IMR-90 (cell line): ENCODE measurements around the gene CABP2. TPM values are rescaled to one million over a fixed set of nuclear protein-coding genes. Genes with fewer than 3 reads are reported as not detected.

Source experiments
- ATAC-seq: fragments of 200-7000 bp; cut with Tn5 transposase; 2 replicates; pipeline ENCODE4 v1.9.1; 2020; ENCODE audit warnings: low read depth, mild to moderate bottlenecking, moderate library complexity
- BruUV-seq: library from RNA; stranded (reverse); fragments of 400-500 nt; replicated peaks from 2 replicates; lab custom pipeline; 2021; lab: Mats Ljungman, UMichigan
- CTCF ChIA-PET: fragments of 300-600 bp; formaldehyde crosslinking; extraction: SDS; loops from one replicate; lab custom pipeline; 2021; ENCODE audit warnings: antibody characterized with exemption; lab: Yijun Ruan, JAX
- POLR2A ChIA-PET: fragments of 300-600 bp; sonication (Branson Sonifier 250); formaldehyde crosslinking; loops from one replicate; lab custom pipeline; 2022; ENCODE audit warnings: antibody characterized with exemption; ENCODE audit not compliant: unreplicated experiment; lab: Charles Lee
- DNase-seq: peaks from one replicate; pipeline ENCODE4 v3.0.0; 2013
- H2AFZ ChIP-seq: replicated peaks from 2 replicates; pipeline ENCODE3; 2013; ENCODE audit warnings: low read length, mild to moderate bottlenecking; ENCODE audit not compliant: poor library complexity
- H2AK5ac ChIP-seq: 2 replicates; pipeline ENCODE4 v1.6.1; 2013; ENCODE audit warnings: low read depth, low read length, inconsistent platforms
- H2AK9ac ChIP-seq: replicated peaks from 2 replicates; pipeline ENCODE3; 2013; ENCODE audit warnings: mild to moderate bottlenecking, low read depth, low read length, moderate library complexity; ENCODE audit not compliant: poor library complexity
- H2BK120ac ChIP-seq: 2 replicates; pipeline ENCODE4 v1.6.1; 2013; ENCODE audit warnings: low read depth, low read length, inconsistent platforms
- H2BK15ac ChIP-seq: 3 replicates; pipeline ENCODE4 v1.6.1; 2013; ENCODE audit warnings: low read depth, low read length, inconsistent platforms
- H2BK20ac ChIP-seq: 2 replicates; pipeline ENCODE4 v1.6.1; 2013; ENCODE audit warnings: low read depth, mild to moderate bottlenecking, inconsistent platforms, low read length, moderate library complexity
- H2BK5ac ChIP-seq: 2 replicates; pipeline ENCODE4 v1.6.1; 2013; ENCODE audit warnings: mild to moderate bottlenecking, low read depth, low read length, inconsistent platforms; ENCODE audit not compliant: poor library complexity, severe bottlenecking
- H3K14ac ChIP-seq: replicated peaks from 2 replicates; pipeline ENCODE4 v1.6.1; 2013; ENCODE audit warnings: low read depth, low read length, inconsistent platforms
- H3K18ac ChIP-seq: 2 replicates; pipeline ENCODE4 v1.6.1; 2013; ENCODE audit warnings: low read depth, low read length, control low read depth
- H3K23ac ChIP-seq: 2 replicates; pipeline ENCODE4 v1.6.1; 2013; ENCODE audit warnings: low read depth, low read length, inconsistent platforms
- H3K27ac ChIP-seq: 2 replicates; pipeline ENCODE4 v1.5.1; 2013; ENCODE audit warnings: mild to moderate bottlenecking, control low read depth, low read length; ENCODE audit not compliant: insufficient read depth
- H3K27me3 ChIP-seq: 2 replicates; pipeline ENCODE4 v1.6.1; 2013; ENCODE audit warnings: low read length; ENCODE audit not compliant: control insufficient read depth, insufficient read depth
- H3K36me3 ChIP-seq: 2 replicates; pipeline ENCODE4 v1.6.1; 2013; ENCODE audit warnings: low read length, mixed read lengths; ENCODE audit not compliant: control insufficient read depth, insufficient read depth
- H3K4ac ChIP-seq: 2 replicates; pipeline ENCODE4 v1.6.1; 2013; ENCODE audit warnings: low read depth, low read length, inconsistent platforms
- H3K4me1 ChIP-seq: 2 replicates; pipeline ENCODE4 v1.6.1; 2013; ENCODE audit warnings: low read length, mixed read lengths; ENCODE audit not compliant: control insufficient read depth, insufficient read depth
- H3K4me2 ChIP-seq: 2 replicates; pipeline ENCODE4 v1.6.1; 2013; ENCODE audit warnings: low read depth, mild to moderate bottlenecking, control low read depth, low read length, moderate library complexity
- H3K4me3 ChIP-seq: 2 replicates; pipeline ENCODE4 v1.5.1; 2013; ENCODE audit warnings: low read depth, mild to moderate bottlenecking, control low read depth, low read length, moderate library complexity; ENCODE audit not compliant: insufficient read depth
- H3K56ac ChIP-seq: 2 replicates; pipeline ENCODE4 v1.6.1; 2013; ENCODE audit warnings: low read length, inconsistent platforms; ENCODE audit not compliant: insufficient read depth; ENCODE audit errors: extremely low read depth
- H3K79me1 ChIP-seq, 2 experiments: 2 replicates each; pipeline ENCODE4 v1.6.1; 2013; ENCODE audit warnings: low read length in 2 of 2, inconsistent platforms in 1 of 2, low read depth in 1 of 2
- H3K9ac ChIP-seq: 2 replicates; pipeline ENCODE4 v1.6.1; 2013; ENCODE audit warnings: low read depth, low read length, control low read depth
- H3K9me1 ChIP-seq: 2 replicates; pipeline ENCODE4 v1.6.1; 2013; ENCODE audit warnings: low read length, inconsistent platforms; ENCODE audit not compliant: insufficient read depth
- H3K9me3 ChIP-seq: 2 replicates; pipeline ENCODE4 v1.6.1; 2013; ENCODE audit warnings: low read length; ENCODE audit not compliant: control insufficient read depth, insufficient read depth
- H4K20me1 ChIP-seq: 2 replicates; pipeline ENCODE4 v1.6.1; 2013; ENCODE audit warnings: low read length, inconsistent platforms; ENCODE audit not compliant: insufficient read depth
- H4K5ac ChIP-seq: 2 replicates; pipeline ENCODE4 v1.6.1; 2013; ENCODE audit warnings: mild to moderate bottlenecking, low read depth, low read length, control low read depth
- H4K8ac ChIP-seq, 2 experiments: 2 replicates each; pipeline ENCODE4 v1.6.1; 2013; ENCODE audit warnings: low read depth in 2 of 2, low read length in 2 of 2, control low read depth in 1 of 2, inconsistent platforms in 1 of 2
- H4K91ac ChIP-seq: 2 replicates; pipeline ENCODE4 v1.6.1; 2013; ENCODE audit warnings: low read depth, low read length, inconsistent platforms; ENCODE audit not compliant: insufficient read depth
- BHLHE40 ChIP-seq: fragments of 150-350 bp; IDR thresholded peaks from 2 replicates; pipeline ENCODE4 v1.6.1; 2016; ENCODE audit warnings: mild to moderate bottlenecking, low read depth, low read length
- CEBPB ChIP-seq: IDR thresholded peaks from 2 replicates; pipeline ENCODE4 v1.6.1; 2012; ENCODE audit warnings: low read depth, low read length, improper control_type of control experiment
- CHD1 ChIP-seq: IDR thresholded peaks from 2 replicates; pipeline ENCODE4 v1.6.1; 2012; ENCODE audit warnings: low read depth, low read length, improper control_type of control experiment
- ELK1 ChIP-seq: fragments of 150-350 bp; IDR thresholded peaks from 2 replicates; pipeline ENCODE4 v1.6.1; 2016; ENCODE audit warnings: low read depth, mild to moderate bottlenecking, low read length, moderate library complexity, borderline replicate concordance
- FOS ChIP-seq: fragments of 150-350 bp; IDR thresholded peaks from 2 replicates; pipeline ENCODE4 v1.6.1; 2016; ENCODE audit warnings: low read depth, low read length
- MAFK ChIP-seq: IDR thresholded peaks from 2 replicates; pipeline ENCODE4 v1.6.1; 2012; ENCODE audit warnings: low read depth, low read length, improper control_type of control experiment
- MAZ ChIP-seq: IDR thresholded peaks from 2 replicates; pipeline ENCODE4 v1.6.1; 2012; ENCODE audit warnings: low read depth, mild to moderate bottlenecking, low read length, improper control_type of control experiment, moderate library complexity, borderline replicate concordance
- MXI1 ChIP-seq: IDR thresholded peaks from 2 replicates; pipeline ENCODE4 v1.6.1; 2012; ENCODE audit warnings: low read depth, mild to moderate bottlenecking, low read length, moderate library complexity, borderline replicate concordance
- NFE2L2 ChIP-seq: fragments of 150-350 bp; IDR thresholded peaks from 2 replicates; pipeline ENCODE4 v1.6.1; 2016; ENCODE audit warnings: low read depth, mild to moderate bottlenecking, low read length
- POLR2A ChIP-seq: IDR thresholded peaks from 2 replicates; pipeline ENCODE4 v1.6.1; 2012; ENCODE audit warnings: mild to moderate bottlenecking, low read depth, low read length
- RAD21 ChIP-seq: IDR thresholded peaks from 2 replicates; pipeline ENCODE4 v1.6.1; 2012; ENCODE audit warnings: low read length, improper control_type of control experiment
- RCOR1 ChIP-seq: IDR thresholded peaks from 2 replicates; pipeline ENCODE4 v1.6.1; 2012; ENCODE audit warnings: mild to moderate bottlenecking, low read length, improper control_type of control experiment; ENCODE audit not compliant: insufficient replicate concordance
- RFX5 ChIP-seq: IDR thresholded peaks from 2 replicates; pipeline ENCODE4 v1.8.0; 2012; ENCODE audit warnings: low read depth, mild to moderate bottlenecking, low read length, moderate library complexity
- WGBS, 2 experiments: methylation state at CpG; one replicate each; pipeline versions ENCODE4 v1.1.5 to v1.1.7; 2013; ENCODE audit warnings: missing lambda C conversion rate in 2 of 2; ENCODE audit not compliant: insufficient read length in 1 of 2; ENCODE audit errors: extremely low coverage in 2 of 2; 5-methylcytosine and 5-hydroxymethylcytosine counted together
- dilution Hi-C: fragments of 300-500 bp; cut with HindIII; formaldehyde crosslinking; loops from one replicate; pipeline ENCODE4 v1.14.3; 2018; ENCODE audit warnings: low sequenced_read_pairs; ENCODE audit not compliant: unreplicated experiment
- in situ Hi-C: fragments of 300-500 bp; cut with MboI; formaldehyde crosslinking; loops from 3 replicates; pipeline ENCODE4 v1.14.3; 2019; ENCODE audit warnings: low sequenced_read_pairs, inconsistent platforms, mixed read lengths
- intact Hi-C: fragments of 100-400 bp; cut with micrococcal nuclease; formaldehyde crosslinking; loops from 2 replicates; pipeline ENCODE4 v1.10.0; 2022
- polyA plus RNA-seq, 3 experiments: library from polyadenylated mRNA; depleted of rRNA; stranded (reverse); fragments of >200 nt; gene quantifications; 2 replicates each; pipeline ENCODE4 v1.2.3, GENCODE V29; 2012; ENCODE audit warnings: low replicate concordance in 1 of 3
- total RNA-seq: library from RNA; depleted of rRNA; stranded (reverse); fragments of >200 nt; gene quantifications from 2 replicates; pipeline ENCODE4 v1.2.3, GENCODE V29; 2012
- TF ChIP-seq, protein P1 (sequence below): conservative IDR thresholded peaks from 2 replicates; pipeline ENCODE4 v1.5.1; 2012; ENCODE audit warnings: mild to moderate bottlenecking, low read depth, low read length, improper control_type of control experiment

Gene CABP2
- total and polyA plus RNA-seq, 2 of the 4 experiments (the other 2 are of a cell fraction) = not detected

- H4K20me1 ChIP-seq = no peaks in the 10 kb centered on the region
- H3K79me1 ChIP-seq = no peaks in the 10 kb centered on the region
- no peak overlapping the region for H2BK120ac ChIP-seq
- H2AK9ac ChIP-seq = no peak overlapping the region
- ChIA-PET POLR2A (no interaction called here), CTCF (no interaction called here)
- no peak overlapping the region for H3K4me2 ChIP-seq
- intact Hi-C loops (no loop called here), in situ Hi-C loops (no loop called here), dilution Hi-C loops (no loop called here)
- no peak overlapping the region for H3K14ac ChIP-seq
- H2BK20ac ChIP-seq = no peak overlapping the region
- H4K5ac ChIP-seq = no peak overlapping the region
- no peak overlapping the region for H3K9ac ChIP-seq
- H3K18ac ChIP-seq = no peak overlapping the region
- H2AK5ac ChIP-seq = no peak overlapping the region
- no peak overlapping the region for H3K56ac ChIP-seq
- H3K27ac ChIP-seq = no peak overlapping the region
- H3K4ac ChIP-seq = no peak overlapping the region
- TF ChIP-seq, protein P1, sequence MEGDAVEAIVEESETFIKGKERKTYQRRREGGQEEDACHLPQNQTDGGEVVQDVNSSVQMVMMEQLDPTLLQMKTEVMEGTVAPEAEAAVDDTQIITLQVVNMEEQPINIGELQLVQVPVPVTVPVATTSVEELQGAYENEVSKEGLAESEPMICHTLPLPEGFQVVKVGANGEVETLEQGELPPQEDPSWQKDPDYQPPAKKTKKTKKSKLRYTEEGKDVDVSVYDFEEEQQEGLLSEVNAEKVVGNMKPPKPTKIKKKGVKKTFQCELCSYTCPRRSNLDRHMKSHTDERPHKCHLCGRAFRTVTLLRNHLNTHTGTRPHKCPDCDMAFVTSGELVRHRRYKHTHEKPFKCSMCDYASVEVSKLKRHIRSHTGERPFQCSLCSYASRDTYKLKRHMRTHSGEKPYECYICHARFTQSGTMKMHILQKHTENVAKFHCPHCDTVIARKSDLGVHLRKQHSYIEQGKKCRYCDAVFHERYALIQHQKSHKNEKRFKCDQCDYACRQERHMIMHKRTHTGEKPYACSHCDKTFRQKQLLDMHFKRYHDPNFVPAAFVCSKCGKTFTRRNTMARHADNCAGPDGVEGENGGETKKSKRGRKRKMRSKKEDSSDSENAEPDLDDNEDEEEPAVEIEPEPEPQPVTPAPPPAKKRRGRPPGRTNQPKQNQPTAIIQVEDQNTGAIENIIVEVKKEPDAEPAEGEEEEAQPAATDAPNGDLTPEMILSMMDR = no peak
- TF ChIP-seq RCOR1 (no peak), NFE2L2 (no peak), CHD1 (no peak), CEBPB (no peak), FOS (no peak), MXI1 (no peak), MAFK (no peak), RAD21 (no peak), MAZ (no peak), BHLHE40 (no peak), POLR2A (no peak), RFX5 (no peak), ELK1 (no peak)
- H4K8ac ChIP-seq = no peak overlapping the region
- ATAC-seq = no peak
- H3K9me3 ChIP-seq = peaks cover 16% of the 10 kb centered on the region
- H2AFZ ChIP-seq = no peak overlapping the region
- H3K4me3 ChIP-seq = no peak overlapping the region
- no peaks in the 10 kb centered on the region for H3K9me1 ChIP-seq
- H3K4me1 ChIP-seq = no peaks in the 10 kb centered on the region
- no peak overlapping the region for H4K91ac ChIP-seq
- 38% methylated on average over 1 of the region's 4 CpGs; no CpG with 5 or more reads in 1 of the 2 experiments for WGBS, 2 experiments
- 0 out of 2 replicates have a peak, but pooled peaks cover 1% of the 10 kb centered on the region for H3K27me3 ChIP-seq
- H3K23ac ChIP-seq = no peak overlapping the region
- no peak for DNase-seq
- H3K36me3 ChIP-seq = no peaks in the 10 kb centered on the region
- no peak overlapping the region for H2BK15ac ChIP-seq
- BruUV-seq = no TSS peak
- H2BK5ac ChIP-seq = no peak overlapping the region
Measured at GRCh38 chr11:67534070-67534679, 10.9 kb upstream of the CABP2 start.
